ENCODE results near the gene ARL15. TPM values are rescaled to one million over a fixed set of nuclear protein-coding genes. Genes with fewer than 3 reads are reported as not detected.

ARL15 gene
- total and polyA plus RNA-seq, 2 of the 8 experiments (the other 6 are each of a cell fraction or from before 2014, with no cell fraction given): 9.9 to 21.2 TPM

- H3K27ac ChIP-seq (ENCODE audit: low read depth, low read length): no peak overlapping the region
- H2AFZ ChIP-seq (ENCODE audit: low read length): no peak overlapping the region
- H3K18ac ChIP-seq (ENCODE audit: extremely low read depth, low read length): no peak overlapping the region
- H3K14ac ChIP-seq (ENCODE audit: insufficient read length): no peak overlapping the region
- H4K5ac ChIP-seq (ENCODE audit: insufficient read length, low read depth, low read length): no peak overlapping the region
- H3K23ac ChIP-seq (ENCODE audit: insufficient read length): no peak overlapping the region
- no peaks in the 10 kb centered on the region for H3K79me2 ChIP-seq (ENCODE audit: control insufficient read depth in 1 of 2, insufficient read depth in 2 of 2, low read length in 2 of 2)
- H3K56ac ChIP-seq (replicated peaks; ENCODE audit: insufficient read length, low read depth, low read length): no peak overlapping the region
- no peaks in the 10 kb centered on the region for H4K20me1 ChIP-seq (replicated peaks in 1 of 2; ENCODE audit: control insufficient read depth in 1 of 2, insufficient read depth in 2 of 2, low read length in 2 of 2)
- no peaks in the 10 kb centered on the region for H3K79me1 ChIP-seq (ENCODE audit: low read depth, low read length)
- POLR2A ChIA-PET (ENCODE audit: partially characterized antibody): no interaction called here
- no peak overlapping the region for H4K8ac ChIP-seq (ENCODE audit: extremely low read depth, insufficient read depth, low read length)
- no peak overlapping the region for H2BK120ac ChIP-seq (replicated peaks; ENCODE audit: low read depth, low read length)
- no peaks in the 10 kb centered on the region for H3K27me3 ChIP-seq (replicated peaks in 1 of 4; ENCODE audit: control insufficient read depth in 3 of 4, extremely low read depth in 1 of 4, insufficient read depth in 3 of 4, low read length in 3 of 4)
- peaks cover 0 to 10% (median 6%) of the 10 kb centered on the region in 4 experiments; a peak in 4 of 7 replicates for H3K4me1 ChIP-seq (replicated peaks in 1 of 4; ENCODE audit: control insufficient read depth in 3 of 4, insufficient read depth in 4 of 4, low read length in 3 of 4)
- no peaks in the 10 kb centered on the region for H3K23me2 ChIP-seq (ENCODE audit: low read depth, low read length)
- DNase-seq (ENCODE audit: low read depth in 1 of 2, low spot score in 2 of 2) (no peak), FAIRE-seq (no peak)
- no peak overlapping the region for H2BK15ac ChIP-seq (ENCODE audit: low read length)
- H3K4me3 ChIP-seq (ENCODE audit: extremely low read depth in 1 of 4, insufficient read depth in 2 of 4, low read depth in 3 of 4, low read length in 4 of 4): no peak overlapping the region
- no peak overlapping the region for H3K4me2 ChIP-seq (ENCODE audit: insufficient read depth in 1 of 2, low read depth in 2 of 2, low read length in 2 of 2)
- H3K36me3 ChIP-seq (ENCODE audit: control insufficient read depth in 2 of 4, insufficient read depth in 4 of 4, low read length in 3 of 4): peaks cover 0 to 7% (median 0%) of the 10 kb centered on the region in 4 experiments; a peak in 1 of 8 replicates
- H2AK5ac ChIP-seq (ENCODE audit: low read depth, low read length): no peak overlapping the region
- H2BK5ac ChIP-seq (ENCODE audit: low read depth, low read length): no peak overlapping the region
- H4K91ac ChIP-seq (replicated peaks; ENCODE audit: insufficient read length, low read length): no peak overlapping the region
- H2BK12ac ChIP-seq (ENCODE audit: low read depth, low read length): no peak overlapping the region
- H3K4ac ChIP-seq (replicated peaks; ENCODE audit: insufficient read length, low read depth, low read length): no peak overlapping the region
- H2BK20ac ChIP-seq (ENCODE audit: low read length): no peak overlapping the region
- WGBS, 2 experiments (ENCODE audit: extremely low coverage in 1 of 2, insufficient coverage in 1 of 2, insufficient read length in 1 of 2, insufficient replicate concordance in 2 of 2, low coverage in 1 of 2, low lambda C conversion rate in 2 of 2, missing lambda C conversion rate in 1 of 2): 81% methylated on average over 2 of the region's 2 CpGs; no CpG with 5 or more reads in 1 of the 2 experiments
- H3K9me3 ChIP-seq (ENCODE audit: insufficient read depth in 2 of 2, low read depth in 1 of 2, low read length in 1 of 2): peaks cover 14% of the 10 kb centered on the region in 2 experiments
- no peak overlapping the region for H3K9ac ChIP-seq (replicated peaks in 1 of 4; ENCODE audit: extremely low read depth in 1 of 4, low read depth in 3 of 4, low read length in 3 of 4)
- CTCF ChIA-PET (ENCODE audit: partially characterized antibody): interaction anchor here (1.2 kb wide), 2 partner anchors 15 to 450 kb away, joined by 3 read pairs; no protein-coding TSS in a partner anchor
- TF ChIP-seq BRCA1 (IDR thresholded peaks at IDR 0.05; ENCODE audit: low read depth, low read length) (no peak), TCF12 (IDR thresholded peaks at IDR 0.05; ENCODE audit: low read depth, low read length) (no peak), RBBP5 (IDR thresholded peaks at IDR 0.05; ENCODE audit: borderline replicate concordance, low read depth, low read length) (no peak), EP300 (IDR thresholded peaks at IDR 0.05; ENCODE audit: borderline replicate concordance in 1 of 2, low read depth in 2 of 2, low read length in 2 of 2) (no peak), SIX5 (IDR thresholded peaks at IDR 0.05; ENCODE audit: low read depth, low read length) (no peak), CREB1 (IDR thresholded peaks at IDR 0.05) (no peak), YY1 (IDR thresholded peaks at IDR 0.05; ENCODE audit: low read depth, low read length) (no peak), ATF2 (IDR thresholded peaks at IDR 0.05; ENCODE audit: low read length) (no peak), NRF1 (IDR thresholded peaks at IDR 0.05; ENCODE audit: low read depth, low read length) (no peak), BCL11A (IDR thresholded peaks at IDR 0.05; ENCODE audit: low read depth in 2 of 2, low read length in 2 of 2) (no peak), RNF2 (IDR thresholded peaks at IDR 0.05; ENCODE audit: borderline replicate concordance, low read depth, low read length, missing control alignments, poor library complexity, severe bottlenecking) (no peak), PHF8 (conservative IDR thresholded peaks at IDR 0.05; ENCODE audit: low read depth, low read length) (no peak), KDM1A (IDR thresholded peaks at IDR 0.05; ENCODE audit: borderline replicate concordance, low read length) (no peak)
Observed at GRCh38 chr5:53877243-53877642, 433.1 kb downstream of the ARL15 start.

All from H1 (cell line).